GM18867 (cell line): ENCODE results near the gene GLTP.

Experiments used
- ATAC-seq: cut with Tn5 transposase; IDR thresholded peaks from one replicate; pipeline ENCODE4 v1.9.1; 2021; ENCODE audit warnings: mild to moderate bottlenecking, moderate library complexity; ENCODE audit not compliant: unreplicated experiment

GLTP gene

DNA sequence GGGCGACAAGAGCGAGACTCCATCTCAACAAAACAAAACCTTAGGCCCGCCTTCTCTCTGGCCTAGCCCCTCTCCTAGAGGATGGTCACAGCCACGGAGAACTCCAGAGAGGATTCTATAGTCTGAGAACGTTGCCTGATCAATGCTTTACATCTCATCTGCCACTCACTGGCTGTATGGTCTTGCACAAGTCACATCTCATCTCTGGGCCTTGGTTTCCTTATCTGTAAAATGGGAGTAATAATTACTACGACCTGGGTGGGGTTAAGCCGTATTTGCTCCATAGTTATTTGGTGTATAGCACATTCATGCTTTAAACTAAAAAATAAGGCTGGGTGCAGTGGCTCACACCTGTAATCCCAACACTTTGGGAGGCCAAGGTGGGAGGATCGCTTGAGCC, 55.6 kb downstream of the GLTP start:
- no peak for ATAC-seq

DNA sequence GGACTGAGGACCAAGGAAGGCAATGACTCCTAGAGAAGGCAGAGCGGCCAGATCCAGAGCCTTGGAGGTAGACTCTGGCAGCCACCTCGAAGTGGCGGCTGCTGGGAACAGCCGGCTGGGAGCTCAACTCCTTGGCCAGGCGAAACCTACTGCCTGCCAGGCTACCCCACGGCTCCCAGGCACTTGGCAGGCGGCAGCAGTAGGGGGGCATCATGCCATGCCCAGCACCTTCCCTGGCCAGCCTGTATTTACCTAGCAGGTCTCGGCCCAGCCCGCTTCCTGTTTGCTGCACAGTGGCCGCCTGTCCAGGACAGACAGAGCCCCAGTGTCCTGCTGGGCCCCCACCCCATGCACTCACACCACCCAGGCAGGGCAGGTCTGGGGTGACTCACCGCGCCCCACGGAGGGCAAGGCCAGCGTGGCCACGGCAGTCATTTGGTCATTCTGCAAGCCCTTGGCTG, 57.4 kb downstream of the GLTP start:
- ATAC-seq = no peak

DNA sequence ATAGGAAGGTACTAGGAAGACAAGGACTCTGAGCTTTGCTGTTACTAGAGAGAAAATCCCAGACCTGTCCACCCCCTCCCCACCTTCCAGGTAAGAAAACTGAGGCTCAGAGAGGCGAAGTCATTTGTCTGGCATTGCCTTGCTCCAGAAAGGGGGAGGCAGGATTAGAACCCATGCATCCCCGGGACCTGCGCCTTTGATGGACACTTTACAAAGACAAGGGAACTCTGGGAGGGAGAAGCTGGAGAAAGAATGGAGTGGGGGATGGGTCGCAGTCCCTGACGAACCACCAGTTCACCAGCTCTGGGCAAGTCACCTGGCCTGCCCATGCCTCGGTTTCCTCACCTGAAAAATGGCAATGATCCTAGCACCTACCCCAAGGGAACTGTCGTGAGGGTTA, 57.9 kb downstream of the GLTP start:
- ATAC-seq = no peak

DNA sequence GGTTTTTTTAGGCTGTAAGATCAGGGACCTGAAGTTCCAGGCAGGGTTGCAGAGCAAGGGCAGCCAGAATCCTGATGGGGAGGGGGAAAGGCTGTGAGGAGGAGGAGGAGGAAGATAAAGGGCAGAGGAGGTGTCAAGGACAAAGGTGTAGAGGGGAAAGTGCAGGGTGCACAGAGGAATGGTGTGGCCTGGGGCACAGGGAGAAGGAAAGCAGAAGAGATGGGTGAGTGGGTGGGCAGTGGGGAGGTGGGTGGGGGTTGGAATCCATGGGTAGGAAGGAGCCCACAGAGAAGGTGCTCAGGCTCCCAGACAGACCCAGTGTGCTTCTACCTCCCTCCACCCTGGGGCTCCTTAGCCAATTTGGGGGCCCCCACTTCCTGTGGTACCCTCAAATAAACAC, 58.4 kb downstream of the GLTP start:
- ATAC-seq = no peak

DNA sequence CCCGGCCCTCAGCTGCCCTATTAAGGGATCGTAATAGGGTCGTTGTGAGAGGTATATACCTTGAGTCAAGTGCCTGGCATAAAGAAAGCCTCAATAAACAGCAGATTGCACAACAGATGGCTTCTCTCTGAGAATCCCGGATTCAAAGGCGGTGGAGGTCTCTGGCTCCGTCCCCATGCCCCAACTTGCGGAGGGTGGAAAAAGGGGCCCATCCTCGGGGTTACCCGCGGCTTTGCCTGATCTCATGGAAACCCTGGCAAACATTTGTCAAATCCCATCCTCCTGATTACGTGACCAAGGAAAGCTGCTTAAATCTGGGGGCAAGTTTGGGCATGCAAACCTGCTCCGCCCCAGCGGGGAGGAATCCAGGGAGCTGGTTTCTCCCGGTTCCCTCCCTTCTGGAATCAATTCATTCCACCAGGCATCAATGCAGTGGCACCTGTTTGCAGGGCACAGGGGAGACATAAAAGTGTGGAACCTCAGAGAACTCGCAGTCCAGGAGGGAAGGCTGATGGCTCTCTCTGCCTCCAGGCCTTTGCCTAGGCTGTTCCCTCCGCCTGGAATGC, 59.4 kb downstream of the GLTP start:
- ATAC-seq = no peak

DNA sequence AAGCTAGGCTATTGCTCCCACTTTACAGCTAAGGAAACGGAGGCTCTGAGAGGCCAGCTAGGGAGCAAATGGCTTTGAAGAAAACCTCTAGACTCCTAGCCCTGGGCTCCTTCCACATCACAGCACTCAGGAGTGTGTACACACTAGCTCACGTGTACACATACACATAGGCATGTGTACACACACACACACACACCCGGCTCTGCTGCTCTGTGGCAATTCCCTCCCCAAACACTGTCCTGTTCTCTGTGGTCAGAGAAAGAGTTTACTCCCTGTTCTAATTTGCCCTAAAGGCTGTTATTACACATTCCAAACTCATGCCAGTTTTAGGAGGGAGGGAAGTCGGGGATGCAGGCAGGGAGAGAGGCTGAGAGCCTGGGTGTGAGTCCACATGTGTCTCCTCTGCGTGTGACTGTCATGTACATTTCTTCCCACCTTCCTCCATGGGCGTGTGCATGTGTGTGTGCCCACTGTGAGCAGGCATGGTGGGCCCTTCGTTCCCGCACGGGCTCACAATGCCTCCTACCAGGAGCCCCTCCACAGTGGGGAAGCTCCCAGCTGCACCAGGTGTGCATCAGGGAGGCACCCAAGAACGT, 61.3 kb downstream of the GLTP start:
- no peak for ATAC-seq

DNA sequence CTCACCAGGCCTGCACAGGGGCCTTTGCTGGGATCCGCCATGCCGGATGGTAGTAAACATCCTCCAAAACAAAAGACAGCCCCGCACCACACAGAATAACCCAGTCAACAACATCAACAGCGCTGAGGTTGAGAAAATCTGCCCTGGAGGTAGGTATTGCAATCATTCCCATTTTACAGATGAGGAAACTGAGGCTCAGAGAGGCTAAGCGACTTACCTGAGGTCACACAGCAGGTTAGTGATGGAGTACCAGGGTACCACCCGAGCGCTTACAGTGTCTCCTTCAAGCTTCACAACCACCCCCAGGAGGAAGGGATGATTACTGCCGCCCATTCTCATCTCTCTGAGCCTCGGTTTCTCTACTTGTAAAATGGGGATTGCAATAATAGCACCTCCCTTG, 62.1 kb downstream of the GLTP start:
- no peak for ATAC-seq

DNA sequence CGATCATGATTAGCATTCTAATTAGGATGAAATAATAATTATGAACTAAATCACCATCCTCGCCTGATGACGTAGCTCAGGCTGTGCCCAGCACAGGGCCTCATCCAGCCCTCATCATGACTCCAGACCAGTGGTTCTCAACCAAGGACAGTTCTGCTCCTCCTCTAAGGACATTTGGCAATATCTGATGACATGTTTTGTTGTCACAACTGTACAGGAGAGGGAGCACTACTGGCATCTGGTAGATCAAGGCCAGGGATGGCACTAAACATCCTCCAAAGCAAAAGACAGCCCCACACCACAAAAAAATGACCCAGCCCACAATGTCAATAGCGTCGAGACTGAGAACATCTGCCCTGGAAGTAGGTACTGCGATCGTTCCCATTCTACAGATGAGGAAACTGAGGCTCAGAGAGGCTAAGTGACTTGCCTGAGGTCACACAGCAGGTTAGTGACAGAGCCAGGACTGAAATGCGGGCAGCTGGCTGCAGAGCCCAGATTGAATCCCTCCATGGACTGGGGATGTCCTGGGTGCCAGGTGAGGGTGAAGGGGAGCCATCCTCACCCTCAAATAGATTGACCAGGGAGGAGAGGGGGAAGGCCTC, 62.6 kb downstream of the GLTP start:
- ATAC-seq = no peak

DNA sequence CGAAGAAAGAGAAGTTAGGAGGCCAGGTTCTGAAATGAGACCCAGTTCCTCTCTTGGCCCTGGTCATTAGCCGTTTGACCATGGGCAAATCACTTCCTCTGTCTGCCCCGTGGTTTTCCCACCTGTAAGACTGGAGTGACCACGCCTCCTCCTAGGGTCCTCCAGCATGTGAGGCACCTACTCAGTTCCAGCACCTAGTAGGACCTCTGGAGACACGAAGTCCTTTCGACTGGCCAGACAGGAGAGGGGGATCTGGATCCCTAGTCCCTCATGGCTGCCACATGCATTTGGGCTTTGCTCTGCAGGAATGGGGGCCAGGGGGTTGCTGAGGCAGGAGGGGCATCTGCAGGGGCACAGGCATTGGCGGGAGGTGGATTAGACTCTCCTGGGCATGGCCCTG, 63.5 kb downstream of the GLTP start:
- no peak for ATAC-seq

DNA sequence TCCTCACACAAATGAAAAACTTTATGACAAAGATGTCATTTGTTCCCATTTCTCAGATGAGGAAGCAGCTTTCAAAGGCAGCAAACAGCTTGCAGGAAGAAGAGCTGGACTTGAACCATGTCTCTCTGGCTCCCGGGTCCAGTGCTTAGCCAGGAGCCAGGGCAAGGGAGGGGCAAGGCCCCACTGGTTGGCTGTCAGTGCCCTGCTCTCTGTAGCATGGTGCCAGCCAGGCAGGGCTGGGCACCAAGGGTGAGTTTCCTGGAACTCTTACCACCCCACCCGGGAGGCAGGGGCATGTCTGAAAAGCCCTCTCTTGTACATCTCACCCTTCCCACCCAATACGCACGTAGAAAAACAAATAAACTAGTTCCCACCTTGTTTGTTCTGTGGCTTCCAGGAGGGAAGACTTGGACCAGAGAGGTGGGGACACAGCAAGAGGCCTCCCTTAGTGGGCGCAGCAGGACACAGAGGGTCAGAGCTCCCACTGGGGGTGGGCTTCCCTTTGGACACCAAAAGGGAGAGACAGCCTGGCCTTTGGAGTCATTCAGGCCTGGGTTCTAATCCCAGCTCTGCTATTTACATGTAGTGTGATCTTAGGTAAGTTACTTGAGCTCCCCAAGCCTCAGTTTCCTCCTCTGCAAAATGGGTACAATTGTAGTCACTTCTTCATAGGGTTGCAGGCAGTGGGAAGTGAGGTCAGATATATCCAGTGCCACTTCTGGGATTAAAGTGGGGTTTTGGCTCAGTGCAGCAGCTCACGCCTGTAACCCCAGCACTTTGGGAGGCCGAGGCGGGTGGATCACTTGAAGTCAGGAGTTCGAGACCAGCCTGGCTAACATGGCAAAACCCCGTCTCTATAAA, 64.4 kb downstream of the GLTP start:
- ATAC-seq = no peak

DNA sequence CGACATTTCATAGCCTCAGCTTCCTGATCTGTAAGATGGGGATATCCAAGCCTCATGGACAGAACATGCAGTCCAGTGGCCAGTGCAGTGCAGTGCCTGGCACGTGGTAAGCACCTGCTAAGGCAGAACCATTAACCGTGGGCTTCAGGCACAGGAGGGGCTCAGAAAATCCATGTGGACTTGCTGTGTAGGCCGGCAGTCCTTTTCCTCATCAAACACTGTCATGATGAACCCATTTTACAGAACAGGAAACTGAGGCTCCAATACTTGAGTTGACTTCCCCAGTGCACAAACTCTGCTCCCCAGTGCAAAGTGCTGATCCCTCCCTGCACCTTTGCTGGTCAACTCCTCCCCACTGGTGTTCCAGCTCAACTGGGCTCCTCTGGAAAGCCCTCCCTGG, 65.1 kb downstream of the GLTP start:
- no peak for ATAC-seq

DNA sequence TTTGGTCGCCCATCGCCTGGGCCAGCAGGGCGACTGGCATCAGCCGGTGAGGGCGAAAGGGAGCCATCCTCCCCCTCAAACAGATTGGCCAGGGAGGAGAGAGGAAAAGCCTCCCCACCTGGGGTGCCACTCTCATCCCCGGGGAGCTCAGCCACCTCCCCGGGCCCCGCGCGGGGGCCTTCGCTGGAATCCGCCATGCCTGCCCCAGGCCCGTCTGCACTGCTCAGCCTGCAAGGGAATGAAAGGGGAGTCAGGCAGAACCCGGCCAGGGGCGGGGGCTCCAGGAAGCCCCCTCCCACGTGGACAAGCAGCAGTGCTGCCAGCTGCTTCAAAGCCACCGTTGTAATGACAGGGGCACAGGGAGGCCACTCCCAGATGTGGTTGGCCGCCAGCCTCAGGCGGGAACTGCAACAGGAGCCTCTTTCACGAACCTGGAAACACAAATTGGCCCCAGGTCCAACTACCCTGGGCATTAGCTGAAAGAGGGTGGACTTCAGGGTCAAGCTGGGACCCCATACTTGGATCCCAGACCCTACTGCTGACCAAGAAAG, 65.7 kb downstream of the GLTP start:
- ATAC-seq = no peak

DNA sequence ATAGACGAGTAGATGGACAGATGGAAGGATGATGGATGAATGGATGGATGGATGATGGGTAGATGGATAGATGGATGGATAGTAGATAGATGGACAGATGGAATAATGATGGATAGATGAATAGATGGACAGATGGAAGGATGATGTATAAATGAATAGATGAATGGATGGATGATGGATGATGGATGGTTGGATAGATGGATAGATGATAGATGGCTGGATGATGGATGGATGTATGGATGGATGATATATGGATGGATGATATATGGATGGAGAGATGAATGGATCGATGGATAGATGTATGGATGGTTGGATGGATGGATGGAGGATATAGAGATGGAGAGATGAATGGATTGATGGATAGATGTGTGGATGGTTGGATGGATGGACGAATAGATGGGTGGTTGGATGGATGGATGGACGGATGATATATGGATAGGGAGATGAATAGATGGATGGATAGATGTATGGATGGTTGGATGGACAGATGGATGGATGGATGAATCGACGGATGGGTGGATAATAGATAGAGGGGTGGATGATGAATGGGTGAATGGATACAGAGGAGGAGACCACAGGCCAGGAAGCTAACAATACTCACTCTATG, 66.4 kb downstream of the GLTP start:
- no peak for ATAC-seq

DNA sequence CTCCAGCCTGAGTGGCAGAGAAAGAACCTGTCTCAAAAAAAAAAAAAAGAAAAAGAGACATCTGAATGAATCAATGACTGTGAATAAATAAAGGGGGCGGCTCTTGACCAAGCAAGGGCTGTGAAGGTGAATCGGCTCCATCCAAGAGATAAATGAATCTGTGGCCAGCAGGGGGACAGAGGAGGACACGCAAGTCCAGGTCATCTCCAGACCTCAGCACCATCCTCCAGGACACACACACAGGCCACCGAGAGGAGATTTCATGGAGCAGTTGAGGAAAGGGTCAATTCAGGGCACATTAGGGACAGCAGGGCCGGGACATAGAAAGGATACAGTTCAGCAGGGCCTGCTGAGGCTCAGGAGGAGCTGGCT, 68.7 kb downstream of the GLTP start:
- no peak for ATAC-seq

DNA sequence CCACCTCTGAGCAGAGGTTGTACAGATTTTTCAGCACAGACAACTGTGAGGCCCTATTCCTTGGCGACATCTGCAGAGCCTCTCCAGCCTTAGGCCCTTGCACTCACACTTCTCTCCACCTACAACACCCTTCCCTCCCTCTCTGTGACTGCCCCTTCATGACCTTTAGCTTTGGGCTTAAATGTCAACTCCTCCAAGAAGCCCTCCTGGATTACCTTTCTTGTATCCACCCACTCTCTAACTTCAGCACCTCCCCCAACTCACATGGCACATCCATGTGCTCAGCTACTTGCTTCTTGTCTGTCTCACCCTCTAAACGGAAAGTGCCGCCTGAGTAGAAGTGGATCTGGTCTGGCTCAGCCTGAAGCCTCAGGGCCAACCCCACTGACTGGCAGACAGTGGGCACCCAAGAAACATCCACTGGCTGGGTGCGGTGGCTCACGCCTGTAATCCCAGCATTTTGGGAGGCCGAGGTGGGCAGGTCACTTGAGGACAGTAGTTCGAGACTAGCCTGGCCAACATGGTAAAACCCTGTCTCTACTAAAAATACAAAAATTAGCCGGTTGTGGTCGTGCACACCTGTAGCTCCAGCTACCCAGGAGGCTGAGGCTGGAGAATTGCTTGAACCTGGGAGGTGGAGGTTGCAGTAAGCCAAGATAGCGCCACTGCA, 69.3 kb downstream of the GLTP start:
- ATAC-seq = no peak

DNA sequence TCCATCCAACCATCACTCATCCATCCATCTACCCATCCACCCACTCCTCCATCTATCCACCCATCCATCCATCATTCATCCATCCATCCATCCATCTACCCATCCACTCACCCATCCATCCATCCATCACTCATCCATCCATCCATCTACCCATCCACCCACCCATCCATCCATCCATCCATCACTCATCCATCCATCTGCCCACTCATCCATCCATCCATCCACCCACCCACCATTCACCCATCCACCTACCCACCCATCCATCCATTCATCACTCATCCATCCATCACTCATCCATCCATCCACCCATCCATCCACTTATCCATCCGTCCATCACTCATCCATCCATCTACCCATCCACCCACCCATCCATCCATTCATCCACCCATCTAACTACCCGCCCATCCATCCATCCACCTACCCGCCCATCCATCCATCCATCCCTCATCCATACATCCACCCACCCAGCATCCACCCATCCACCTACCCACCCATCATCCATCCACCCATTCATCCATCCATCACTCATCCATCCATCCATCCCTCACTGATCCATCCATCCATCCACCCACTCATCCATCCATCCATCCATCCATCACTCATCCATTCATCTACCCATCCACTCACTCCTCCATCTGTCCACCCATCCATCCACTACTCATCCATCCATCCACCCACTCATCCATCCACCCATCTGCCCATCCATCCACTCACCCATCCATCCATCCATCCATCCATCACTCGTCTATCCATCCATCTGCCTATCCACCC, 71.3 kb downstream of the GLTP start:
- ATAC-seq = no peak

DNA sequence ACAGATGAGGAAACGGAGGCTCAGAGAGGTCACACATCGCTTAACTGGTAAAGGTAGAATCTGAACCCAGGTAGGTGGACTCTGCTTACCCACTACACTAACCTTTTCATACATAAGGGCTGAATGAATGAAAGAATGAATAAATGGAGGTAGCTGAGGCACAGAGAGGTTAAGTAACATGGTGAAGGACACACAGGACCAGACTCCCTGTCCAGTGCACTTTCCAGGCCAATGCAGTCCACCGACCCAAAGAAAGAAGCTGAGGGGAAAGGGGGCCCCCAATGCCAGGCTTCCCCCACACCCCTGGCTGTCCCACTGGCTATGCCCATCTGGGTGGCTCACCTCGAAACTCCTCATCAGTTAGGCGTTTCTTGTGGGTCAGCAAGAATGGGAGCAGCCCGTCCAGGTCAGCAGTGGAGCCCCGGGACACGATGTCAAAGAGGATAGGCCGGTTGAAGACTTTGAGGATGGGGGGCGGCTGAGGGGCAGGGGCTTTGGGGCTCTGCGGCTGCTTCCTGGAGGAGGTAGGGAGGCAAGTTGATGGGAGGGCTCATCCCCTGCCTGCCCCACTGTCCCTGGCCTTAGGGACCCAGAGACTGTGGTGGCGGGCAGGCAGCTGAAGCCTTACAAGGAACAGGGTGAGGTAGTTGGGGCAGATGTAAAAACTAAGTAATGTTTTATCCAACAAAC, 72.2 kb downstream of the GLTP start:
- no peak for ATAC-seq

DNA sequence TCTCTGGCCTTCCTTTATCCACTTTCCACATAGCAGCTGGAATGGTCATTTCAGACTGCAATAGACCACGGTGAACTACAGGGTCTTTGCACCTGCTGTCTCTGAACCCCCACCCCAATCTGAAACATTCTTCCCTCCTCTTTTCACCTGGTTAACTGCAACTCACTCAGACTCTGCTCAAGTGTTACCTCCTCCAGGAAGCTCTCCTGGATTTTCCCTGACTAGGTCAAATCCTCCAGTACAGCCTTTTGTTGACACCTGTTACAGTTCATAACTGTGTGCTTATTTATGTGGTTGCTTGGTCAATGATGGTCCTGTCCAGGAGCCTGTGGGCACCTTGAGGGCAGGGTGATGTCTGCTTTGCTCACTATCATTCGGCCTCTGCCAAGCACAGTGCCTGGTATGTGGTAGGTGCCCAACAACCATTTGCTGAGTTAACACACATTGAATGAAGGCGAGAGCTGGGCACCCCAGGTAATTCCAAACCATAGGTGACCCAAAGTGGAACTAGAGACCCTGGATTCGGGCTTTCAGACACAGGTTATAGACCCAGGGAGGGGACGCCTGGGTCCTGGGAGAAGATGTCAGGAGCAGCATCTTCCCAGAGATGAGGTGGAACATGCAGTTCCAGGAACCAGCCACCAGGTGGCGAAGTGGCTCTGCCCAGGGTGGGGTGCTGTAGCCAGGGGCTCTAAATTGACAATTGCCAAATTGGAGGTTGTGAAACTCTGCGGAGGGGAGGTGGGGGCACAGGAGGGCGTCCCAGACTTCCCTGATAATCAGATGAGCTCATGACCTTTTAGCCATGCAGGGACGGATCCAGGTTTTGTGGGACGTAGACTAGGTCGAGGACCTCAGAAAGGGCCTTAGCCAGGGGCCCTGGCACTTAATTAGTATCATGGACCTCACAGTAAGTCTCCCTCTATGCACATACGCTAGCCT, 75.2 kb downstream of the GLTP start:
- ATAC-seq = no peak
